GM19395 (cell line): ENCODE data around the gene EPYC.

Experiments used
- ATAC-seq: cut with Tn5 transposase; IDR thresholded peaks from one replicate; pipeline ENCODE4 v1.9.1; 2021; ENCODE audit warnings: mild to moderate bottlenecking, moderate library complexity; ENCODE audit not compliant: unreplicated experiment

Gene EPYC

GRCh38 chr12:91004872-91005271 is at the start of gene EPYC:
Gene EPYC, minus strand, starts transcription at chr12:91004972. Its CDS starts 2,407 bp downstream, at chr12:91002565.
- ATAC-seq, result no peak

GRCh38 chr12:91053951-91054715 is 49.4 kb upstream of the EPYC start:
- ATAC-seq, result no peak

GRCh38 chr12:91052026-91052425 is 47.3 kb upstream of the EPYC start:
- ATAC-seq, result no peak

GRCh38 chr12:91044586-91044985 is 39.8 kb upstream of the EPYC start:
- no peak for ATAC-seq

GRCh38 chr12:91043408-91043807 is 38.6 kb upstream of the EPYC start:
- ATAC-seq, result no peak

- no peak for ATAC-seq
Observed at GRCh38 chr12:91040096-91040755, 35.5 kb upstream of the EPYC start.

- ATAC-seq, result no peak
Observed at GRCh38 chr12:91037276-91037675, 32.5 kb upstream of the EPYC start.

GRCh38 chr12:91033251-91033650 is 28.5 kb upstream of the EPYC start:
- ATAC-seq, result no peak

GRCh38 chr12:91023326-91024004 is 18.7 kb upstream of the EPYC start:
- peak; percentile 54 for ATAC-seq

GRCh38 chr12:91021076-91021475 is 16.3 kb upstream of the EPYC start:
- no peak for ATAC-seq

GRCh38 chr12:91019455-91019854 is 14.7 kb upstream of the EPYC start:
- no peak for ATAC-seq

- no peak for ATAC-seq
Observed at GRCh38 chr12:91017511-91018263, 12.9 kb upstream of the EPYC start.

GRCh38 chr12:91017043-91017442 is 12.3 kb upstream of the EPYC start:
- ATAC-seq, result no peak

- ATAC-seq, result peak; percentile 93
Observed at GRCh38 chr12:91009319-91009950, 4.7 kb upstream of the EPYC start.

GRCh38 chr12:91007531-91008290 is 2.9 kb upstream of the EPYC start:
- peak; percentile 84 for ATAC-seq

GRCh38 chr12:91003737-91004136 is 1.0 kb downstream of the EPYC start:
- ATAC-seq, result no peak

- ATAC-seq, result no peak
Observed at GRCh38 chr12:91001306-91001705, 3.5 kb downstream of the EPYC start.

- ATAC-seq, result no peak
Observed at GRCh38 chr12:90999966-91000365, 4.8 kb downstream of the EPYC start.

GRCh38 chr12:90999527-90999926 is 5.2 kb downstream of the EPYC start:
- no peak for ATAC-seq

- no peak for ATAC-seq
Observed at GRCh38 chr12:90995010-90995409, 9.8 kb downstream of the EPYC start.
